Duodenal mucosa (tissue), 2 donors: Measurements from ENCODE around the gene ZNF618.

Experiments used
- H3K27ac ChIP-seq: one replicate; pipeline ENCODE4 v1.7.0; 2013; ENCODE audit warnings: low read depth, low read length
- H3K27me3 ChIP-seq, 2 donors: one replicate each; pipeline ENCODE4 v1.7.0; 2013; ENCODE audit warnings: low read length in 2 of 2, control low read depth in 1 of 2; ENCODE audit not compliant: insufficient read depth in 2 of 2, control insufficient read depth in 1 of 2
- H3K36me3 ChIP-seq, 2 donors: one replicate each; pipeline ENCODE4 v1.7.0; 2013; ENCODE audit warnings: low read length in 2 of 2, control low read depth in 1 of 2; ENCODE audit not compliant: insufficient read depth in 2 of 2, control insufficient read depth in 1 of 2
- H3K4me1 ChIP-seq, 2 donors: one replicate each; pipeline ENCODE4 v1.7.0; 2013; ENCODE audit warnings: low read length in 2 of 2, control low read depth in 1 of 2; ENCODE audit not compliant: insufficient read depth in 2 of 2, control insufficient read depth in 1 of 2
- H3K4me3 ChIP-seq, 2 donors: one replicate each; pipeline ENCODE4 v1.7.0; 2013; ENCODE audit warnings: low read length in 2 of 2, low read depth in 1 of 2
- H3K9ac ChIP-seq, 2 donors: one replicate each; pipeline ENCODE4 v1.7.0; 2013; ENCODE audit warnings: low read length in 2 of 2, low read depth in 1 of 2
- H3K9me3 ChIP-seq, 2 donors: one replicate each; pipeline ENCODE4 v1.7.0; 2013; ENCODE audit warnings: low read length in 2 of 2, control low read depth in 1 of 2; ENCODE audit not compliant: control insufficient read depth in 1 of 2

ZNF618 gene

GRCh38 chr9:114023961-114024360 is 147.9 kb downstream of the ZNF618 start:
- H3K4me1 ChIP-seq: no peaks in the 10 kb centered on the region
- H3K9me3 ChIP-seq: peaks cover 4 to 17% of the 10 kb centered on the region in 2 donors
- no peak overlapping the region for H3K9ac ChIP-seq
- H3K4me3 ChIP-seq: no peak overlapping the region
- H3K27me3 ChIP-seq: no peaks in the 10 kb centered on the region
- H3K27ac ChIP-seq: no peak overlapping the region
- H3K36me3 ChIP-seq: peaks cover 4 to 10% of the 10 kb centered on the region in 2 donors

GRCh38 chr9:114025196-114025753 is 149.2 kb downstream of the ZNF618 start:
- Histone ChIP-seq H3K9me3 (peaks cover 4 to 13% of the 10 kb centered on the region in 2 donors), H3K4me1 (no peaks in the 10 kb centered on the region), H3K36me3 (peaks cover 4 to 10% of the 10 kb centered on the region in 2 donors), H3K9ac (no peak overlapping the region), H3K27me3 (no peaks in the 10 kb centered on the region), H3K27ac (no peak overlapping the region), H3K4me3 (no peak overlapping the region)

GRCh38 chr9:114025760-114026159 is 149.7 kb downstream of the ZNF618 start:
- no peaks in the 10 kb centered on the region for H3K27me3 ChIP-seq
- no peaks in the 10 kb centered on the region for H3K4me1 ChIP-seq
- no peak overlapping the region for H3K9ac ChIP-seq
- no peak overlapping the region for H3K4me3 ChIP-seq
- H3K9me3 ChIP-seq: peaks cover 4 to 12% of the 10 kb centered on the region in 2 donors
- no peak overlapping the region for H3K27ac ChIP-seq
- peaks cover 4 to 14% of the 10 kb centered on the region in 2 donors for H3K36me3 ChIP-seq

GRCh38 chr9:114026335-114026734 is 150.2 kb downstream of the ZNF618 start:
- H3K27ac ChIP-seq: no peak overlapping the region

GRCh38 chr9:114027159-114027862 is 151.2 kb downstream of the ZNF618 start:
- no peaks in the 10 kb centered on the region for H3K27me3 ChIP-seq
- H3K9ac ChIP-seq: no peak overlapping the region
- H3K36me3 ChIP-seq: peaks cover 4 to 14% of the 10 kb centered on the region in 2 donors
- peaks cover 4 to 12% of the 10 kb centered on the region in 2 donors for H3K9me3 ChIP-seq
- no peaks in the 10 kb centered on the region for H3K4me1 ChIP-seq
- H3K4me3 ChIP-seq: no peak overlapping the region
- no peak overlapping the region for H3K27ac ChIP-seq

More at GRCh38 chr9:114026335-114026734, 150.2 kb downstream of the ZNF618 start:
- H3K4me3 ChIP-seq: no peak overlapping the region
- no peak overlapping the region for H3K9ac ChIP-seq
- H3K27me3 ChIP-seq: no peaks in the 10 kb centered on the region
- H3K9me3 ChIP-seq: peaks cover 4 to 12% of the 10 kb centered on the region in 2 donors
- peaks cover 4 to 14% of the 10 kb centered on the region in 2 donors for H3K36me3 ChIP-seq
- no peaks in the 10 kb centered on the region for H3K4me1 ChIP-seq

- no peak overlapping the region for H3K4me3 ChIP-seq
- no peaks in the 10 kb centered on the region for H3K4me1 ChIP-seq
- H3K36me3 ChIP-seq: peaks cover 4 to 14% of the 10 kb centered on the region in 2 donors
Observed at GRCh38 chr9:114027863-114028465, 151.9 kb downstream of the ZNF618 start.

GRCh38 chr9:114028646-114029045 is 152.5 kb downstream of the ZNF618 start:
- Histone ChIP-seq H3K27me3 (no peaks in the 10 kb centered on the region), H3K4me3 (no peak overlapping the region), H3K9ac (no peak overlapping the region), H3K4me1 (no peaks in the 10 kb centered on the region), H3K36me3 (peaks cover 4 to 14% of the 10 kb centered on the region in 2 donors), H3K27ac (no peak overlapping the region), H3K9me3 (peaks cover 0 to 2% of the 10 kb centered on the region in 2 donors)

More at GRCh38 chr9:114027863-114028465, 151.9 kb downstream of the ZNF618 start:
- Histone ChIP-seq H3K27me3 (no peaks in the 10 kb centered on the region), H3K9me3 (peaks cover 0 to 7% of the 10 kb centered on the region in 2 donors), H3K9ac (no peak overlapping the region), H3K27ac (no peak overlapping the region)

- Histone ChIP-seq H3K9ac (no peak overlapping the region), H3K9me3 (no peaks in the 10 kb centered on the region), H3K27ac (no peak overlapping the region), H3K36me3 (peaks cover 4 to 22% of the 10 kb centered on the region in 2 donors), H3K27me3 (no peaks in the 10 kb centered on the region), H3K4me3 (no peak overlapping the region), H3K4me1 (no peaks in the 10 kb centered on the region)
Observed at GRCh38 chr9:114029311-114030170, 153.4 kb downstream of the ZNF618 start.

GRCh38 chr9:114030364-114030763 is 154.3 kb downstream of the ZNF618 start:
- no peak overlapping the region for H3K4me3 ChIP-seq
- no peak overlapping the region for H3K9ac ChIP-seq
- H3K27me3 ChIP-seq: no peaks in the 10 kb centered on the region
- H3K27ac ChIP-seq: no peak overlapping the region
- no peaks in the 10 kb centered on the region for H3K9me3 ChIP-seq
- H3K4me1 ChIP-seq: no peaks in the 10 kb centered on the region
- peaks cover 4 to 23% of the 10 kb centered on the region in 2 donors for H3K36me3 ChIP-seq
